Endothelial cell of umbilical vein (primary cell): ENCODE results near the gene R3HDM2. TPM values are rescaled to one million over a fixed set of nuclear protein-coding genes. Genes with fewer than 3 reads are reported as not detected.

Source experiments
- BruUV-seq: library from RNA; stranded (reverse); fragments of 400-500 nt; replicated peaks from 2 replicates; lab custom pipeline; 2021; lab: Mats Ljungman, UMichigan
- CTCF ChIA-PET: fragments of 300-600, 350-600 bp; sonication (Branson Sonifier 250); formaldehyde crosslinking; loops from one replicate; lab custom pipeline; 2021; ENCODE audit warnings: antibody characterized with exemption, inconsistent platforms; lab: Charles Lee
- POLR2A ChIA-PET: fragments of 300-600, 350-600 bp; sonication (Branson Sonifier 250); formaldehyde crosslinking; loops from one replicate; lab custom pipeline; 2021; ENCODE audit warnings: antibody characterized with exemption, inconsistent platforms; lab: Charles Lee
- DNase-seq: peaks from one replicate; pipeline ENCODE4 v3.0.0-alpha.2; 2011; ENCODE audit warnings: low read depth, low spot score
- FAIRE-seq: peaks from 2 replicates; lab custom pipeline; 2011; peaks lifted over from hg19 to GRCh38; lab: Jason Lieb, UNC
- H2AFZ ChIP-seq: 2 replicates; pipeline ENCODE4 v1.6.0; 2012; ENCODE audit warnings: low read depth, low read length, control low read depth, inconsistent platforms
- H3K27ac ChIP-seq: 2 replicates; pipeline ENCODE4 v1.5.1; 2011; ENCODE audit warnings: low read depth, mild to moderate bottlenecking, control low read depth, low read length, moderate library complexity; ENCODE audit not compliant: insufficient read depth
- H3K27me3 ChIP-seq, 2 experiments: 2 replicates each; pipeline versions ENCODE4 v1.6.0 to v1.6.1; 2011; ENCODE audit warnings: low read length in 2 of 2, mixed read lengths in 1 of 2; ENCODE audit not compliant: control insufficient read depth in 2 of 2, insufficient read depth in 2 of 2
- H3K36me3 ChIP-seq, 2 experiments: 2 replicates in 1 of 2; 3 replicates in 1 of 2; pipeline ENCODE4 v1.5.1; 2011; ENCODE audit warnings: low read length in 2 of 2, mild to moderate bottlenecking in 1 of 2, moderate library complexity in 1 of 2; ENCODE audit not compliant: control insufficient read depth in 2 of 2, insufficient read depth in 2 of 2; ENCODE audit errors: extremely low read depth in 1 of 2
- H3K4me1 ChIP-seq: 3 replicates; pipeline ENCODE4 v1.5.1; 2011; ENCODE audit warnings: mild to moderate bottlenecking, low read length; ENCODE audit not compliant: control insufficient read depth, insufficient read depth; ENCODE audit errors: extremely low read depth
- H3K4me2 ChIP-seq: 2 replicates; pipeline ENCODE4 v1.6.1; 2011; ENCODE audit warnings: low read length, control low read depth, mixed read lengths; ENCODE audit not compliant: insufficient read depth
- H3K4me3 ChIP-seq, 3 experiments: fragments of 200-600 bp in 1 of 3; sonication (generic), shearing (Covaris generic) in 1 of 3; replicated peaks in 1 of 3; 2 replicates each; pipeline ENCODE4 v1.5.1; 2011 to 2016; ENCODE audit warnings: control low read depth in 3 of 3, low read length in 3 of 3, mild to moderate bottlenecking in 2 of 3, inconsistent platforms in 1 of 3, low read depth in 1 of 3, moderate library complexity in 1 of 3; ENCODE audit not compliant: insufficient read depth in 1 of 3
- H3K79me2 ChIP-seq: 2 replicates; pipeline ENCODE4 v1.6.0; 2012; ENCODE audit warnings: low read length, inconsistent platforms; ENCODE audit not compliant: control insufficient read depth, insufficient read depth
- H3K9ac ChIP-seq: replicated peaks from 2 replicates; pipeline ENCODE3; 2011; ENCODE audit warnings: low read length, control low read depth; ENCODE audit not compliant: insufficient read depth; ENCODE audit errors: extremely low read depth
- H3K9me1 ChIP-seq: replicated peaks from 3 replicates; pipeline ENCODE4 v1.6.0; 2011; ENCODE audit warnings: mild to moderate bottlenecking, low read length; ENCODE audit not compliant: control insufficient read depth, insufficient read depth; ENCODE audit errors: extremely low read depth
- H3K9me3 ChIP-seq: replicated peaks from 2 replicates; pipeline ENCODE4 v1.5.1; 2012; ENCODE audit warnings: low read length, inconsistent platforms; ENCODE audit not compliant: control insufficient read depth, insufficient read depth
- H4K20me1 ChIP-seq: replicated peaks from 2 replicates; pipeline ENCODE3; 2011; ENCODE audit warnings: mild to moderate bottlenecking, low read length; ENCODE audit not compliant: control insufficient read depth, insufficient read depth; ENCODE audit errors: extremely low read depth
- CTCF ChIP-seq, 2 donors: IDR thresholded peaks; 1 replicate in 1 of 2; 2 replicates in 1 of 2; pipeline ENCODE4 v1.5.1; 2011; ENCODE audit warnings: low read length in 2 of 2, mild to moderate bottlenecking in 2 of 2, moderate library complexity in 2 of 2, control low read depth in 1 of 2, inconsistent platforms in 1 of 2, low read depth in 1 of 2; ENCODE audit not compliant: insufficient read depth in 1 of 2; ENCODE audit errors: extremely low read depth in 1 of 2
- EZH2 ChIP-seq: IDR thresholded peaks from 2 replicates; pipeline ENCODE4 v1.6.1; 2012; ENCODE audit warnings: borderline replicate concordance, low read depth, mild to moderate bottlenecking, moderate library complexity, low read length, inconsistent platforms; ENCODE audit not compliant: severe bottlenecking
- FOS ChIP-seq: IDR thresholded peaks from 2 replicates; pipeline ENCODE4 v1.6.1; 2011; ENCODE audit warnings: mild to moderate bottlenecking, low read length, moderate library complexity, borderline replicate concordance; ENCODE audit not compliant: insufficient read depth
- GATA2 ChIP-seq: IDR thresholded peaks from 2 replicates; pipeline ENCODE4 v1.7.0; 2011; ENCODE audit warnings: low read depth, mild to moderate bottlenecking, moderate library complexity, mixed read lengths, low read length; ENCODE audit not compliant: insufficient read length, insufficient read depth
- JUN ChIP-seq: IDR thresholded peaks from 2 replicates; pipeline ENCODE4 v1.6.1; 2011; ENCODE audit warnings: borderline replicate concordance, low read depth; ENCODE audit not compliant: insufficient read length, insufficient read depth
- MAX ChIP-seq: IDR thresholded peaks from 2 replicates; pipeline ENCODE4 v1.6.1; 2011; ENCODE audit not compliant: insufficient read depth, insufficient read length
- MYC ChIP-seq: IDR thresholded peaks from one replicate; pipeline ENCODE4 v1.6.1; 2011; ENCODE audit warnings: mild to moderate bottlenecking, low read depth, low read length
- POLR2A ChIP-seq: IDR thresholded peaks from 2 replicates; pipeline ENCODE4 v1.6.1; 2012; ENCODE audit warnings: low read depth, mild to moderate bottlenecking, control low read depth, low read length
- POLR2AphosphoS5 ChIP-seq: IDR thresholded peaks from 2 replicates; pipeline ENCODE4 v1.6.1; 2012; ENCODE audit warnings: low read depth, mild to moderate bottlenecking, control low read depth, low read length, moderate library complexity; ENCODE audit not compliant: insufficient read depth
- dilution Hi-C: fragments of 300-500 bp; cut with MboI; formaldehyde crosslinking; loops from one replicate; pipeline ENCODE4 v1.15.0; 2019; ENCODE audit warnings: low sequenced_read_pairs; ENCODE audit not compliant: extremely low pct_ligation_motif_present
- intact Hi-C: fragments of 100-400 bp; cut with micrococcal nuclease; formaldehyde crosslinking; loops from one replicate; pipeline ENCODE4 v1.10.0; 2022
- polyA plus RNA-seq, 4 experiments: library from polyadenylated mRNA; depleted of rRNA in 3 of 4; stranded (reverse) in 3 of 4; unstranded in 1 of 4; fragments of >200 nt; gene quantifications; 2 replicates each; pipeline versions ENCODE4 v1.2.1 to v1.2.3, GENCODE V29; 2011 to 2012; ENCODE audit warnings: missing spikeins in 1 of 4
- total RNA-seq: library from RNA; stranded (reverse); gene quantifications from 2 replicates; pipeline ENCODE4 v1.2.3, GENCODE V29; 2021

The R3HDM2 gene
- total and polyA plus RNA-seq, 2 donors (not counting 3 experiments of a cell fraction or from before 2014, with no cell fraction given), result 26.1 to 31.3 TPM

- peaks cover 2% of the 10 kb centered on the region for H3K4me1 ChIP-seq
- TF ChIP-seq POLR2A (no peak), EZH2 (peak; percentile 89)
- H3K79me2 ChIP-seq, result no peaks in the 10 kb centered on the region
- H2AFZ ChIP-seq, result no peak overlapping the region
- DNase-seq (no peak), FAIRE-seq (no peak)
- intact Hi-C loops (no loop called here), dilution Hi-C loops (no loop called here)
- ChIA-PET POLR2A (interaction anchor here (0.6 kb wide), 1 partner anchor 11 kb away, joined by 4 read pairs; no protein-coding TSS in a partner anchor), CTCF (interaction anchor here (0.7 to 4.7 kb wide), 3 partner anchors 12 to 26 kb away, joined by 3 to 214 read pairs (median 54); partner anchors contain the start of gene SHMT2)
- H3K9ac ChIP-seq, result no peak overlapping the region
- H3K4me2 ChIP-seq, result no peak overlapping the region
- no TSS peak for BruUV-seq
- peaks cover 56 to 62% of the 10 kb centered on the region in 2 experiments for H3K27me3 ChIP-seq
- H4K20me1 ChIP-seq, result no peaks in the 10 kb centered on the region
- no peaks in the 10 kb centered on the region for H3K36me3 ChIP-seq
- H3K9me1 ChIP-seq, result no peaks in the 10 kb centered on the region
- H3K4me3 ChIP-seq, result no peak overlapping the region
- no peak overlapping the region for H3K27ac ChIP-seq
- H3K9me3 ChIP-seq, result no peaks in the 10 kb centered on the region
These were observed 215.2 kb downstream of the R3HDM2 start for GRCh38 chr12:57215668-57216013.

- Histone ChIP-seq H3K4me1 (peaks cover 2% of the 10 kb centered on the region), H2AFZ (no peak overlapping the region), H3K9ac (no peak overlapping the region), H4K20me1 (no peaks in the 10 kb centered on the region), H3K4me2 (no peak overlapping the region), H3K9me3 (no peaks in the 10 kb centered on the region), H3K36me3 (no peaks in the 10 kb centered on the region), H3K27ac (no peak overlapping the region), H3K9me1 (no peaks in the 10 kb centered on the region), H3K27me3 (peaks cover 54 to 60% of the 10 kb centered on the region in 2 experiments), H3K79me2 (no peaks in the 10 kb centered on the region), H3K4me3 (no peak overlapping the region)
- intact Hi-C loops (no loop called here), dilution Hi-C loops (no loop called here)
- no peak for TF ChIP-seq CTCF (IDR thresholded peaks at IDR 0.05; ENCODE audit: extremely low read depth in 1 of 2, insufficient read depth in 1 of 2, low read depth in 1 of 2, low read length in 2 of 2)
- no peak for TF ChIP-seq POLR2AphosphoS5
- TF ChIP-seq MAX, result no peak
- no peak for TF ChIP-seq EZH2
- TF ChIP-seq POLR2A, result no peak
- no peak for TF ChIP-seq MYC
- no peak for TF ChIP-seq JUN
- no peak for TF ChIP-seq GATA2
- no peak for TF ChIP-seq FOS
- FAIRE-seq (no peak), DNase-seq (no peak)
- no TSS peak for BruUV-seq
- CTCF ChIA-PET, result interaction anchor here (1.2 to 4.7 kb wide), 3 partner anchors 15 to 63 kb away, joined by 3 to 214 read pairs (median 54); partner anchors contain the start of gene SHMT2
- POLR2A ChIA-PET, result no interaction called here
These were observed 215.8 kb downstream of the R3HDM2 start for GRCh38 chr12:57215065-57215464.
